Type B pancreatic cell (in vitro differentiated cells): ENCODE measurements around the gene MALSU1. TPM values are rescaled to one million over a fixed set of nuclear protein-coding genes. Genes with fewer than 3 reads are reported as not detected.

ENCODE experiments used
- DNase-seq: peaks from one replicate; pipeline ENCODE4 v3.0.0; 2021; ENCODE audit warnings: mixed read lengths; ENCODE audit not compliant: unreplicated experiment; ENCODE audit errors: extremely low spot score
- H3K27ac Mint-ChIP-seq: 2 replicates; pipeline ENCODE4 v1.8.0; 2021; ENCODE audit warnings: mild to moderate bottlenecking, mixed read lengths
- H3K27me3 Mint-ChIP-seq: 2 replicates; pipeline ENCODE4 v1.8.0; 2021; ENCODE audit warnings: mixed read lengths
- H3K36me3 Mint-ChIP-seq: 2 replicates; pipeline ENCODE4 v1.8.0; 2021; ENCODE audit warnings: mixed read lengths
- H3K4me1 Mint-ChIP-seq: one replicate; pipeline ENCODE4 v1.8.0; 2021; ENCODE audit warnings: mixed read lengths; ENCODE audit not compliant: unreplicated experiment
- H3K4me3 Mint-ChIP-seq: 2 replicates; pipeline ENCODE4 v1.8.0; 2021; ENCODE audit warnings: mild to moderate bottlenecking, mixed read lengths
- H3K9me3 Mint-ChIP-seq: 2 replicates; pipeline ENCODE4 v1.8.0; 2021; ENCODE audit warnings: mixed read lengths
- total RNA-seq: library from RNA; stranded (reverse); gene quantifications from 2 replicates; pipeline ENCODE4 v1.2.1, GENCODE V29; 2021; ENCODE audit warnings: low replicate concordance
- TF ChIP-seq, protein P1 (sequence below): fragments of 200-600 bp; sonication (generic); conservative IDR thresholded peaks from 2 replicates; pipeline ENCODE4 v1.5.0; 2021; ENCODE audit warnings: antibody characterized with exemption, mild to moderate bottlenecking

The MALSU1 gene
- total RNA-seq, 1 donor from 2014 or later = 50.5 TPM

DNA sequence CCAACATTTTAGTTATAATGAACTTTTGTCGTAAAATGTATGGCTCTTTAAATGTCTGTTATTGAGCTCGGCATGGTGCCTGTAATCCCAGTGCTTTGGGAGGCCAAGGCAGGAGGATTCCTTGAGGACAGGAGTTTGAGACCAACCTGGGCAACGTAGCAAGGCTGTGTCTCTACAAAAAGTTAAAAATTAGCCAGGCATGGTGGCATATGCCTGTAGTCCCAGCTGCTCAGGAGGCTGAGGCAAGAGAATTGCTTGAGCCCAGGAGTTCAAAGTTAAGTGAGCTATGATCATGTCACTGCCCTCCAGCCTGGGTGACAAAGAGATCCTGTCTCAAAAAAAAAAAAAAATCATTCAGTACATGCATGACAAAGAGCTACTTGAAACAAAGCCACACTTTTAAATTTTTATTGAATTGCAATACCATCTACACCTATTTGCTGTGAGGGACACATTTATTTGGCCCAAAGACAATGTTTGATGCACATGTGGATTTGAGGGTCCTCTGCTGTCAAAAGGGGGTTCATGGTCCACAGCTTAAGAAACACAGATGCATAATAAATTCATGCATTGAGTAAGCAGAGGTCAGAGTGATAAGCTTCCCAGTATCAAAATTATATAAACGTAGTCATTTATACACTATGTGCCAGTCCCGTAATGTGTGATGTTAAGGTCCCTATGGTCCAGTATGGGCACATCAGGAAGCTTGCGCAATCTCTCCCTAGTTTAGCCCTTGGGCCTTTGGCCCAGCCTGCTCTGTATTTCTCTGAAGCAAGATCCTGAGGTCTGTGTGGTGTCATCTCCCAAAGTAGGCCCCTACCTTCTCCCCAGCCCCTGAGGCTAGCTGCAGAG, 4.4 kb upstream of the MALSU1 start:
- DNase-seq = no peak
- TF ChIP-seq, protein P1, sequence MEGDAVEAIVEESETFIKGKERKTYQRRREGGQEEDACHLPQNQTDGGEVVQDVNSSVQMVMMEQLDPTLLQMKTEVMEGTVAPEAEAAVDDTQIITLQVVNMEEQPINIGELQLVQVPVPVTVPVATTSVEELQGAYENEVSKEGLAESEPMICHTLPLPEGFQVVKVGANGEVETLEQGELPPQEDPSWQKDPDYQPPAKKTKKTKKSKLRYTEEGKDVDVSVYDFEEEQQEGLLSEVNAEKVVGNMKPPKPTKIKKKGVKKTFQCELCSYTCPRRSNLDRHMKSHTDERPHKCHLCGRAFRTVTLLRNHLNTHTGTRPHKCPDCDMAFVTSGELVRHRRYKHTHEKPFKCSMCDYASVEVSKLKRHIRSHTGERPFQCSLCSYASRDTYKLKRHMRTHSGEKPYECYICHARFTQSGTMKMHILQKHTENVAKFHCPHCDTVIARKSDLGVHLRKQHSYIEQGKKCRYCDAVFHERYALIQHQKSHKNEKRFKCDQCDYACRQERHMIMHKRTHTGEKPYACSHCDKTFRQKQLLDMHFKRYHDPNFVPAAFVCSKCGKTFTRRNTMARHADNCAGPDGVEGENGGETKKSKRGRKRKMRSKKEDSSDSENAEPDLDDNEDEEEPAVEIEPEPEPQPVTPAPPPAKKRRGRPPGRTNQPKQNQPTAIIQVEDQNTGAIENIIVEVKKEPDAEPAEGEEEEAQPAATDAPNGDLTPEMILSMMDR = no peak
- H3K4me1 Mint-ChIP-seq = peaks cover 6% of the 10 kb centered on the region
- H3K36me3 Mint-ChIP-seq = no peaks in the 10 kb centered on the region
- peak overlapping the region; percentile 17 for H3K4me3 Mint-ChIP-seq
- peaks cover 5% of the 10 kb centered on the region for H3K9me3 Mint-ChIP-seq
- H3K27me3 Mint-ChIP-seq = peaks cover 6% of the 10 kb centered on the region
- no peak overlapping the region for H3K27ac Mint-ChIP-seq

DNA sequence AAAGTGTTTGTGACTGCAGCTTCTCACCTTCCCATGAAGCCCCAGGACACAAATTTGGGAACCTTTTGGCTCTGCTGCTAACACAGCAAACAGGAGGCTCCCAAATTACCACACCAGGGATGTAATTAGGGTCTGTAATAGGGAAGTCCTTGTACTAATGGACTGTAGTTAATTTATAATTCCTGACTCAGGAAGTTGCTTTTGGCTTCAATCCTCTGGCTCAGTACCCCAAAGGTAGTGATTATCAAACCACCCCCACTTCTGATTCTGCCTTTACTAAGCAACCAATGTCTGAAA, 3.8 kb upstream of the MALSU1 start:
- no peak for DNase-seq
- no peak overlapping the region for H3K27ac Mint-ChIP-seq
- H3K4me3 Mint-ChIP-seq = no peak overlapping the region
- H3K4me1 Mint-ChIP-seq = peaks cover 10% of the 10 kb centered on the region
- H3K9me3 Mint-ChIP-seq = peaks cover 5% of the 10 kb centered on the region
- no peaks in the 10 kb centered on the region for H3K36me3 Mint-ChIP-seq
- TF ChIP-seq, protein P1 = no peak
- H3K27me3 Mint-ChIP-seq = peaks cover 6% of the 10 kb centered on the region

DNA sequence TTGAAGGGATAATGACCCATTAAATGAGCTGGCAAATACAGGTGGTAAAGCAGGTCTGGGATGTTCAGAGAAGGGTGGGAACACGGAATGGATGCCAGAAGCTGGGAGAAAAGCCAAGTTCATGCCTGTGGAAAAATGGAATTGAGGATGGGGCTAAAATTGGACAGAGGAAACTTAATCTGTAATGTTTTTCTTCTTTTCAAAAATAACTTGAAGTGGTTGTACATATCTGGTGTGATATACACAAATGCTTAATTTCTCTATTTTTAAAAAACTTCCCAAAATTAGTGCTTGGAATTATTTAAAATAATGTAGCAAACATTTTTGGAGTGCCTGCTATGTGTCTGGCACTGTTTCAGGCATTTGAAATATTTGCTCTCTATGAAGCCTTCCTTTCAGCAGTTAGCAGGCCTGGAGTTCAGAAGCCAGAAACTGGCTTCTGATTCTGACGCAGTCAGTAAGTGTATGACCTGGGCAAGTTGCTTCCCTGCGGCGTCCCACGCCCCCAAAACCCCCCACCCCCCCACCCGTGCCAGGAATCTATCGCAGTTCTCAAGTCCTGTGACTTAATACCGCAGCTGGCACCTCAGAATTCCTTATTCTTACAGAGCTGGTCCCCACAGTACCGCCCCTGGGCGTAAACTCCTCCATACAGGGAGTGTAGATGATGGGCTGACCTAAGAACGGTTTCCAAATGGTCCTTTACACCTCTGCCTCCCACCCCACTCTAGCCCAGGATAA, 828 bp upstream of the MALSU1 start:
- peaks cover 5% of the 10 kb centered on the region for H3K9me3 Mint-ChIP-seq
- no peak for DNase-seq
- H3K4me1 Mint-ChIP-seq = peaks cover 27% of the 10 kb centered on the region

DNA sequence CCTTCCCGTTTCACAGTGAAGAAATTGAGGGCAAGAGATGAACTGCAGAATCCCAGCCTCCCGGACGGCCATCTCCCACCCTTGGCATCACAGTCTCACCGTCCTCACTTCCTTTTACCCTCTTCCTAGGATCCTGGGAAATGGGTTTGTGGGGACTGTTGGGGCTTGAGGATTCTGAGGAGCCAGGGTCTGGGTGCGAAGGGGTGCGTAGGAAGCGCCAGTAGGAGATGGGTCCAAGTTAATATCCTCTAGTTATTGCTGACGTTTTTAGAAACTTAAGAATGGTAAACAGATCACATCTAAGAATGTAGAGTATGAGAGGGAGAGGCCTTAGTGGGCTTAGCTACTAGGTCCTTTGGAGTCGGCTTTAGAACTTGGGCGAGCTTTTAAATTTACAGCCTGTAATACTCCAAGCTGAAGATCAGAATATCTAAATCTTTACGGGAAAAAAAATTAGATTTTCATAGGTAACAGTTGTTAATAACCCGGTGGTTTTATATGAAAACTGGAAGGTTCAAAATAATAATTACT, 696 bp downstream of the MALSU1 start:
- peaks cover 27% of the 10 kb centered on the region for H3K4me1 Mint-ChIP-seq
- H3K27ac Mint-ChIP-seq = peak overlapping the region; percentile 95
- H3K36me3 Mint-ChIP-seq = peaks cover 23% of the 10 kb centered on the region
- DNase-seq = no peak
- peaks cover 6% of the 10 kb centered on the region for H3K27me3 Mint-ChIP-seq
- TF ChIP-seq, protein P1 = no peak
- H3K4me3 Mint-ChIP-seq = peak overlapping the region; percentile 94
- H3K9me3 Mint-ChIP-seq = peaks cover 5% of the 10 kb centered on the region

More for the DNA sequence above, 828 bp upstream of the MALSU1 start:
- H3K36me3 Mint-ChIP-seq = peaks cover 15% of the 10 kb centered on the region
- H3K27me3 Mint-ChIP-seq = peaks cover 6% of the 10 kb centered on the region
- TF ChIP-seq, protein P1 = no peak
- peak overlapping the region; percentile 94 for H3K4me3 Mint-ChIP-seq
- H3K27ac Mint-ChIP-seq = peak overlapping the region; percentile 95

DNA sequence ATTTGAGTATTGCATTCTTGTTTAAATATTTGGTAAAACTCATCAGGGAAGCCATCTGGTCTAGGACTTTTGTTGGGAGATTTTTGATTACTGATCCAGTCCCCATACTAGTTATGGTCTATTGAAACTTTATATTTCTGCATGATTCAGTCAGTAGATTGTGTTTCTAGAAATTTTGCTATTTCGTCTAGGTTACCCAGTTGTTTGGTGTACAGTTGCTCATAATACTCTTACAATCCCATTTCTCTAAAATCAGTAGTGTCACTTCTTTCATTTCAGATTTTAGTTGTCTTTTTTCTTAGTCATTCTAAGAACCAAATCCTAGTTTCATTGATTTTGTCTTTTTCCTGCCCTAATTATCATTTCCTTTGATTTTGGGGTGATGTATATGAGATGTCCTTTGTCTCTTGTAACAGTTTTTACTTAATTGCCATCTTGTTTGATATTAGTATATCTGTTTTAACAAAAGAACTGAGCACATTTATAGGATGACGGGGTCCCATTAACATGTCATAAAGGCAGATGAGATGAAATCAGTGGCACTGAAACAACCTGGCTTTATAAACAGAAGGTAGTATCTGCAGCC, 7.9 kb downstream of the MALSU1 start:
- TF ChIP-seq, protein P1 = no peak
- Mint-ChIP-seq H3K36me3 (peaks cover 50% of the 10 kb centered on the region), H3K27ac (no peak overlapping the region), H3K4me1 (peaks cover 15% of the 10 kb centered on the region), H3K27me3 (no peaks in the 10 kb centered on the region), H3K9me3 (no peaks in the 10 kb centered on the region), H3K4me3 (no peak overlapping the region)
- no peak for DNase-seq
